AG08395 (cell line): ENCODE data around the gene KHK.

Experiments used
- DNase-seq: peaks from one replicate; pipeline ENCODE4 v3.0.0; 2012; ENCODE audit warnings: mixed read lengths, low spot score

The KHK gene

DNA sequence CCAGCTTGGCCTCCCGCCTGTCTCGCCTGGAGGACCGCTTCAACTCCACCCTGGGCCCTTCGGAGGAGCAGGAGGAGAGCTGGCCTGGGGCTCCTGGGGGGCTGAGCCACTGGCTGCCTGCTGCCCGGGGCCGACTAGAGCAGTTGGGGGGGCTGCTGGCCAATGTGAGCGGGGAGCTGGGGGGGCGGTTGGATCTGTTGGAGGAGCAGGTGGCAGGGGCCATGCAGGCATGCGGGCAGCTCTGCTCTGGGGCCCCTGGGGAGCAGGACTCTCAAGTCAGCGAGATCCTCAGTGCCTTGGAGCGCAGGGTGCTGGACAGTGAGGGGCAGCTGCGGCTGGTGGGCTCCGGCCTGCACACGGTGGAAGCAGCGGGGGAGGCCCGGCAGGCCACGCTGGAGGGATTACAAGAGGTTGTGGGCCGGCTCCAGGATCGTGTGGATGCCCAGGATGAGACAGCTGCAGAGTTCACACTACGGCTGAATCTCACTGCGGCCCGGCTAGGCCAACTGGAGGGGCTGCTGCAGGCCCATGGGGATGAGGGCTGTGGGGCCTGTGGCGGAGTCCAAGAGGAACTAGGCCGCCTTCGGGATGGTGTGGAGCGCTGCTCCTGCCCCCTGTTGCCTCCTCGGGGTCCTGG is 3.7 kb upstream of the KHK start:
- no peak for DNase-seq

GRCh38 chr2:27083410-27084296 is 2.9 kb upstream of the KHK start:
- DNase-seq, result no peak

DNA sequence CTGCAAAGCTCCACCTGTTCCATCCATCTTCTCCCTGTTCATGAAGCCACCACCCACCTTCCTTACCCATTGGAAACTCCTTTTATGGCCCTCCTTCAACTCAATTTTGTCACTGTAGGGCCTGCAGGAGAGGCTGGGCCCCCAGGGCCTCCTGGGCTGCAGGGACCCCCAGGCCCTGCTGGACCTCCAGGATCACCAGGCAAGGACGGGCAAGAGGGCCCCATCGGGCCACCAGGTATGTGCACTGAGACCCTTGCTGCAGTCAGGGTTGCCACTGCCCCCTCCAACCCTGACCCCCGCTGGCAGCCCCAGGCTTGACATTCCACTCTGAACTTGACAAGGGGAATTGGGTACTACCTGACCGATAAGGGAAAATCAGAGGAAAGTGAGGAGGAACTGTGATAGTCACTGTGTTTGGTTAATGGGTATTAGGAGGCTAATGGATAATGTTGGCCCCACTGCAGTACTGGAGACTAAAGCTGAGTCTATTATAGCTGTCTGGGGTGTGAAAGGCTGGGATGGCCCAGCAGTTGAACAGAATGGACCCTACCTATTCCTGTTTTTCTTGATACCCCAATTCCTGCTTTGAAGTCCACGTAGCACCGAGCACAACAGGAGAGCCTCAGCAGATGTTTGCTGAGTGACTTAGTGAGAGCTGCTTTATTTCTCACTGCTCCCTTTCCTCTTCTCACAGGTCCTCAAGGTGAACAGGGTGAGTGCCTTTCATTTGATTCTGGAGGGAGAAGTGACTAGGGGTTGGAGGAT is 2.1 kb upstream of the KHK start:
- no peak for DNase-seq

GRCh38 chr2:27085062-27085672 is 1.4 kb upstream of the KHK start:
- no peak for DNase-seq

DNA sequence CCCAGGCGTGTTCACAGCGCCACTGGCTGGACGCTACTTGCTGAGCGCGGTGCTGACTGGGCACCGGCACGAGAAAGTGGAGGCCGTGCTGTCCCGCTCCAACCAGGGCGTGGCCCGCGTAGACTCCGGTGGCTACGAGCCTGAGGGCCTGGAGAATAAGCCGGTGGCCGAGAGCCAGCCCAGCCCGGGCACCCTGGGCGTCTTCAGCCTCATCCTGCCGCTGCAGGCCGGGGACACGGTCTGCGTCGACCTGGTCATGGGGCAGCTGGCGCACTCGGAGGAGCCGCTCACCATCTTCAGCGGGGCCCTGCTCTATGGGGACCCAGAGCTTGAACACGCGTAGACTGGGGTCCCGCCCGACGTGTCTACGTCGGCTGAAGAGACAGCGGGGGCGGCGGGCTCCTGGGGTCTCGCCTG is 891 bp upstream of the KHK start:
- DNase-seq, result peak; percentile 71

DNA sequence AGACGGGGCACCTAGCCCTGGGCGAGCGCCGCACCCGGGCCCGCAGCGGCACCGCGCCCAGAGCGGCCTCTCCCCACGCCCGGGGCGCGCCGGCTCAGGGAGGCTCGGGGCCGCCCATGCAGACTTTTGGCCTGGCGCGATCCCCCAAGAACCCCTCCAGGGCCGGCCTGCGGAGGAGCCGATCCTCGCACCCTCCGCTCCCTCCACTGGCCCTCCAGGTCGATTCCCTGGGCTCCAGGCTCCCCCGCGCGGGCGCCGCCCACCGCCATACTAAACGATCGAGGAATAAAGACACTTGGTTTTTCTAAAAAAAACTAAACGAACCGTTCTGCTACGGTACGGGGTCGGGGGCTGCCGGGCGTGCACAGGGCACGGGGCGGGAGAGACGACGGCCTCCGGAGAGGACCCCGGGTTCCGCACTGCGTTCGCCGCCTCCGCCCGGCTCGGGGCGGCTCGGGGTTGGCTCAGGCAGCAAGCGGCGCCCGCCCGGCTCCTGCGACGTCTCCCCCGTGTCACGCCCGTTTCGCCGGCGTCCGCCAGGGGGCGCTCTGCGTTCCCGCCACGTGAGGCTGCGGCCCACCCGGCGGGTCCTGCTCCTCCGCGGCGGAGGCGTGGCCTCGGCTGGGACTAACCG is 365 bp upstream of the KHK start:
- peak; percentile 97 for DNase-seq

- DNase-seq, result no peak
Measured at GRCh38 chr2:27087823-27088410, 1.3 kb downstream of the KHK start.

DNA sequence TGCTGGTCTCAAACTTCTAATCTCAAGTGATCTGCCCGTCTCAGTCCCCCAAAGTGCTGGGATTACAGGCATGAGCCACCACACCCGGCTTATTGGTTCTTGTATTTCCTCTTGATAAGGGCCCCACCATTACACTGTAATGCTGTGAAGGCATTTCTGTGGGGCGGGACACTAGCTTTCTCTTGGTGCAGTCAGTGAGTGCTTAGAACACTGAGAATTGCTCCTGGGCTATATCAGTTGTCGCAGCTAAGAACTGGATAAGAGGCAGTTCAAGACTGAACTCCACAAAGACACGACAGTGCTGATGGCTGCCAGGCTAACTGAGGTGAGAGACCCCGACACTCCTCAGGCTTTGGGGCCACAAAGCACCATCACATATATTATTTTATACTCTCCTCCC is 2.1 kb downstream of the KHK start:
- no peak for DNase-seq

DNA sequence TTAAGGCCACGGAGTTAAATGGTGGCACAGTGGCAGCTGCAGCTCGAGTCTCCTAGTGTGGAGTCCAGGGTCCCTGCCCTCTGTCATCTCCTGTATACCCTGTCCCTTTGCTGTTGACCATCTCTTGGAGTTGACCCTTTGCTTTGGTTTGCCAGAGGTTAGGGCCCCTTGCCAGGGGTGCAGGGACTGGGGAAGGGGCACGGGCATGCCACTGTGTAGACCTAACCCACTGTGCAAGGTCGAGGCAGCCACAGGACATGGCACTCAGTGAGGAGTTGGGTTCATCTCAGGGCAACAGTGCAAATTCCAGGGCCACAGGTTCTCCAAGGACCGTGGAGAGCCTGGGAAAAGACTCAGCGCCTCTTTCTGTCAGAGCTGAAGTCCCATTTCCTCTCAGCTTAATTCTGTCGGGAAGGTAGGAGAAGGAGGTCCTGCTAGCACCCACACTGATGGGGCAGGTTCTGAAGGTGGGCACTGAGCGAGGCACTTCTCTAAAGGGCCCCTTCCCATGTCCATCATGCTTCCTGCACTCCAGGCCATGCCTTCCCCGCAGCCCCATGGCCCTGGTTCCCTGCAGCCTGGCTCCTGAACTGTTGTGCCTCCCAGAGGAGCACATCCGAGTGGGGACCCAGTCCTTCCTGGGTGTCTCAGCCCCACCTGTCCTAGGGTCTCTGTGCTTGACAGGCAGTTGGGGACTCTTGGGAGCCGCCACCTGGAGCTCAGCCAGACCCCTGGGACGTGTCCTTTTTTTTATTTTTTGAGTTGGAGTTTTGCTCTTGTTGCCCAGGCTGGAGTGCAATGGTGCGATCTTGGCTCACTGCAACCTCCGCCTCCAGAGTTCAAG is 2.8 kb downstream of the KHK start:
- no peak for DNase-seq

DNA sequence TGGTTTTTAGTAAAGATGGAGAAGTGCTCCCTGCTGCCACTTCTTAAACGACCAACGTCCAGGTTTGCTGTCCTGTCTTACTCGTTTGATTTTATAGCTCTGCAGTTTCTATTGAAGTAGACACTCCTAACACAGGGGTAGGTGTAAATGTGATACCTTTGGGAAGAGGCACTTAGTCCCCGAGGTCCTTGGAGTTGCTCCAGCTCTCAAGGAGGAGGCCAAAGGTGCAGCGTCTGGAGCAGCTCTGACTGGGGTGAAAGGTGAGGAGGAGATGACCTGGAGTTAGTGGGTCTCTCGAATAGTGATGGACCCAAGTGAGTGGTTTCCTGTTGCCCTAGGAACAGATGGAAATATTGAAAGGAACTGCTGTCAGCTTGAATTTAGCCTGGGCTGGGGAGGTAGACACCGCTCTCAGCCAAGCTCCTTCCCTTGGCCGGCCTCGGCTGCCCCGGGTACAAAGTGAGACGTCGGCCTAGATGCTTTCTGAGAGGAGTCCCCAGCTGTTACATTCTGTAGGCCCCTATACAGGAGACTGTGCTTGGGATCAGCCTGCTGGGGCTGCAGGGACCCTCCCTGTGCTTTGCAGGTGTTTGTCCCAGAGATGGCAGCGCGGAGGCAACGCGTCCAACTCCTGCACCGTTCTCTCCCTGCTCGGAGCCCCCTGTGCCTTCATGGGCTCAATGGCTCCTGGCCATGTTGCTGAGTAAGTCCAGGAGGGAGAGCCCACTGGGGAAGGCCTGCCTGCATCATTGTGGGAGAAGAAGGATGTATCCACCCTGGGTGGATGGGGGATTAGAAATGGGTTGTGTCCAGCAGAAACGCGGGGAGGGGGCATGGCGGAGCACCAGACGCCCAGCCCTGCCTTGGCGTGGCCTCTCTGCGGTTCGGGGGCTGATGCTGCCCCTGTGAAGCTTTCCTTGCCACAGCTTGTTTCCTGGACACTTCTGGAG is 5.4 kb downstream of the KHK start:
- DNase-seq, result no peak

DNA sequence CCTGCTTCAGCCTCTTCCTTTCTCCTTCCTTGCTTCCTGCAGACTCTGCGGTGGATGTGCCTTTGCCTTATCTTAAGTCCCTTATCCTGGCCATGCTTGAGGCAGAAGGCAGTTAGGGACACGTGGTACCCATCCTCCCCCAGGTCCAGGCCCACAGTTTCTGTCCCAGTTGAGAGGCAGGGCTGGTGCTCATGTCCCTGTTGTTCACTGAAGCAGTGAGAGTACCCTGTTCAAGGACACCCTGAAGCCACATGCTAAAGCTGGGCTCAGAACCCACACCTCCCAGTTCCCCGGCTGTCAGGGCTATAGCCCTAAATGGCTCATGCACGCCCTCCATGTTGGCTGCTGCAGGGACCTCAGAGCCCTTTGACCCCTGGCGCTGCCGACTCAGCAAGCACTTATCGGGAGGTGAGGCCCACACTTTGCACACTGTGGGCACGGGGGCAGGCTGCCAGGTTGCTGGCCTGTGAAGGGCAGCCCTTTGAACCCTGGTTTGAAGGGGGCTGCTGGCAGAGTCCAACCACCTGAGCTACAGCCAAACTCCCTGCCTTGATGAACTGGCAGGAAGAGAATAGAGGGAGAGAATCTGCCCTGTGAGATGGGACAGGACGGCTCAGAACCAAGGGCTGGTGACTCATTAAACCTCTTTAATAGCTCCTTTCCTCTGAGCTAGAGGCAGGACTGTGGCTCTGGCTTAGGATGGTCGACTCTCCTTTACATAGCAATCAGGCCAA is 6.3 kb downstream of the KHK start:
- peak; percentile 29 for DNase-seq

DNA sequence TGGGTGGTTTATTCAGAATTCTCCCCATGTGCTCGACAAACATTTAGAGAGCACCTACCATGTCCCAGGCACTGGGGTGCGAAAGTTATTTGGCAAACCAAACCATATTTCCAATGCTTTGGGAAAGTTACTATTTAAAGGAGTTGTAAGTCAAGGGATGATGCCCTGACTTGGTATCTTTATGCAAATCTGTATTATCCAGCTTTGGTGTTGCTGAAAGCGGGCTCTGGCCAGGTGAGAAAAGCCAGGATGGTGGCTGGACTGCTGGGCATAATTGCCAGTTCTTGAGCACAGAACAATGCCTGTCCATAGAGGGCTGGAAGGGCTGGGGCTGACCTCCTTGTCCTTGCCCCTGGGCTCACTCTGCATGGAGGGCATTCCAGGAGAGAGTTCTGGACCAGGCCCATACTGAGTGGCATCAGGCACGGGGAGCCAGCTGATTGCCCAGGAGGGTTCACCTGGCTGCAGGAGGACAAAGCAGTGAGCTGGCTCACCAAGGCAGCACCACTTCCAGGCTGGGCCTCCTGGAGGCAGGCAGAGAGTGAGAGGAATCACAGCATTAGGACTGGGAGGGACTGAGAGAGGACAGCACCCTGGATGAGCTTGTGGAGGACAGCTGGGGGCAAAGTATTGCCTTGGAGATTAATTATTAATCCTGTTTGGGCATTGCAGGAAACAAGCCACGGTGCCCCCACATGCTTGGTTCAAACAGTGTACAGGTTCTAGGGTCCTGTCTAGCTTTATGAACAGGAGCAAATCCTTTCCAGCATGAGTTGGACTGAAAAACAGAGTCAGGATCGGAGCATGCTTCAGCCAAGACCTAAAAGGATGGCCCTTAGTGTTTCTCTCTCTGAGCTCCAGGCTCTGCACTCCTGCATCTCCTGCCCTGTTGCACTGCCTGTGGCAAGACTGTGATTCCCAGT is 7.1 kb downstream of the KHK start:
- no peak for DNase-seq

DNA sequence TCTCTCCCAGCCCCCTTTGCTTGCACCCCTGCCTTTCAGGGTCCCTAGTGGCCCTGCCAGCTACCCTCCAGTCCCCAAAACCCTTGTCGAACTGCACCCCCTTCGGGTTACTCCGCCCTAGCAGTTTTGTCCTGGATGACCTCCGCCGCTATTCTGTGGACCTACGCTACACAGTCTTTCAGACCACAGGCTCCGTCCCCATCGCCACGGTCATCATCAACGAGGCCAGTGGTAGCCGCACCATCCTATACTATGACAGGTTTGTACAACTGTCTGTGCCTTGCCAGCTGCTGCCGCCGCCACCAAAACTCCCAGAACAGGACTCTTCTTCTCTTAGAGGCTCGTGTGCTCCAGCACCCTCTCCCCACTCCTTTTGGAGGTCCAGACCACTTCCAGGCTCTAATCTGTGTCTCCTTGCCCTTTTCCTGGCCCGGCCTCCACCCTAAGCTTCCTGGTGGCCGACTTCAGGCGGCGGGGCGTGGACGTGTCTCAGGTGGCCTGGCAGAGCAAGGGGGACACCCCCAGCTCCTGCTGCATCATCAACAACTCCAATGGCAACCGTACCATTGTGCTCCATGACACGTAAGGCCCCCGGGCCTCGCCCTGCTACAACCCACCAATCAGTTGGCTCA is 7.9 kb downstream of the KHK start:
- DNase-seq, result no peak

GRCh38 chr2:27095427-27095744 is 8.8 kb downstream of the KHK start:
- no peak for DNase-seq

- peak; percentile 78 for DNase-seq
Measured at GRCh38 chr2:27095745-27096651, 9.4 kb downstream of the KHK start.

- DNase-seq, result no peak
Measured at GRCh38 chr2:27096748-27097297, 10.3 kb downstream of the KHK start.
